IMR-90 (cell line): ENCODE data around the gene DENND2D. TPM values are rescaled to one million over a fixed set of nuclear protein-coding genes. Genes with fewer than 3 reads are reported as not detected.

Source experiments
- ATAC-seq: fragments of 200-7000 bp; cut with Tn5 transposase; 2 replicates; pipeline ENCODE4 v1.9.1; 2020; ENCODE audit warnings: low read depth, mild to moderate bottlenecking, moderate library complexity
- BruUV-seq: library from RNA; stranded (reverse); fragments of 400-500 nt; replicated peaks from 2 replicates; lab custom pipeline; 2021; lab: Mats Ljungman, UMichigan
- CTCF ChIA-PET: fragments of 300-600 bp; formaldehyde crosslinking; extraction: SDS; loops from one replicate; lab custom pipeline; 2021; ENCODE audit warnings: antibody characterized with exemption; lab: Yijun Ruan, JAX
- POLR2A ChIA-PET: fragments of 300-600 bp; sonication (Branson Sonifier 250); formaldehyde crosslinking; loops from one replicate; lab custom pipeline; 2022; ENCODE audit warnings: antibody characterized with exemption; ENCODE audit not compliant: unreplicated experiment; lab: Charles Lee
- DNase-seq: peaks from one replicate; pipeline ENCODE4 v3.0.0; 2013
- H2AFZ ChIP-seq: replicated peaks from 2 replicates; pipeline ENCODE3; 2013; ENCODE audit warnings: low read length, mild to moderate bottlenecking; ENCODE audit not compliant: poor library complexity
- H2AK5ac ChIP-seq: 2 replicates; pipeline ENCODE4 v1.6.1; 2013; ENCODE audit warnings: low read depth, low read length, inconsistent platforms
- H2AK9ac ChIP-seq: replicated peaks from 2 replicates; pipeline ENCODE3; 2013; ENCODE audit warnings: mild to moderate bottlenecking, low read depth, low read length, moderate library complexity; ENCODE audit not compliant: poor library complexity
- H2BK120ac ChIP-seq: 2 replicates; pipeline ENCODE4 v1.6.1; 2013; ENCODE audit warnings: low read depth, low read length, inconsistent platforms
- H2BK15ac ChIP-seq: 3 replicates; pipeline ENCODE4 v1.6.1; 2013; ENCODE audit warnings: low read depth, low read length, inconsistent platforms
- H2BK20ac ChIP-seq: 2 replicates; pipeline ENCODE4 v1.6.1; 2013; ENCODE audit warnings: low read depth, mild to moderate bottlenecking, inconsistent platforms, low read length, moderate library complexity
- H2BK5ac ChIP-seq: 2 replicates; pipeline ENCODE4 v1.6.1; 2013; ENCODE audit warnings: mild to moderate bottlenecking, low read depth, low read length, inconsistent platforms; ENCODE audit not compliant: poor library complexity, severe bottlenecking
- H3K14ac ChIP-seq: replicated peaks from 2 replicates; pipeline ENCODE4 v1.6.1; 2013; ENCODE audit warnings: low read depth, low read length, inconsistent platforms
- H3K18ac ChIP-seq: 2 replicates; pipeline ENCODE4 v1.6.1; 2013; ENCODE audit warnings: low read depth, low read length, control low read depth
- H3K23ac ChIP-seq: 2 replicates; pipeline ENCODE4 v1.6.1; 2013; ENCODE audit warnings: low read depth, low read length, inconsistent platforms
- H3K27ac ChIP-seq: 2 replicates; pipeline ENCODE4 v1.5.1; 2013; ENCODE audit warnings: mild to moderate bottlenecking, control low read depth, low read length; ENCODE audit not compliant: insufficient read depth
- H3K27me3 ChIP-seq: 2 replicates; pipeline ENCODE4 v1.6.1; 2013; ENCODE audit warnings: low read length; ENCODE audit not compliant: control insufficient read depth, insufficient read depth
- H3K36me3 ChIP-seq: 2 replicates; pipeline ENCODE4 v1.6.1; 2013; ENCODE audit warnings: low read length, mixed read lengths; ENCODE audit not compliant: control insufficient read depth, insufficient read depth
- H3K4ac ChIP-seq: 2 replicates; pipeline ENCODE4 v1.6.1; 2013; ENCODE audit warnings: low read depth, low read length, inconsistent platforms
- H3K4me1 ChIP-seq: 2 replicates; pipeline ENCODE4 v1.6.1; 2013; ENCODE audit warnings: low read length, mixed read lengths; ENCODE audit not compliant: control insufficient read depth, insufficient read depth
- H3K4me2 ChIP-seq: 2 replicates; pipeline ENCODE4 v1.6.1; 2013; ENCODE audit warnings: low read depth, mild to moderate bottlenecking, control low read depth, low read length, moderate library complexity
- H3K4me3 ChIP-seq: 2 replicates; pipeline ENCODE4 v1.5.1; 2013; ENCODE audit warnings: low read depth, mild to moderate bottlenecking, control low read depth, low read length, moderate library complexity; ENCODE audit not compliant: insufficient read depth
- H3K56ac ChIP-seq: 2 replicates; pipeline ENCODE4 v1.6.1; 2013; ENCODE audit warnings: low read length, inconsistent platforms; ENCODE audit not compliant: insufficient read depth; ENCODE audit errors: extremely low read depth
- H3K79me1 ChIP-seq, 2 experiments: 2 replicates each; pipeline ENCODE4 v1.6.1; 2013; ENCODE audit warnings: low read length in 2 of 2, inconsistent platforms in 1 of 2, low read depth in 1 of 2
- H3K9ac ChIP-seq: 2 replicates; pipeline ENCODE4 v1.6.1; 2013; ENCODE audit warnings: low read depth, low read length, control low read depth
- H3K9me1 ChIP-seq: 2 replicates; pipeline ENCODE4 v1.6.1; 2013; ENCODE audit warnings: low read length, inconsistent platforms; ENCODE audit not compliant: insufficient read depth
- H3K9me3 ChIP-seq: 2 replicates; pipeline ENCODE4 v1.6.1; 2013; ENCODE audit warnings: low read length; ENCODE audit not compliant: control insufficient read depth, insufficient read depth
- H4K20me1 ChIP-seq: 2 replicates; pipeline ENCODE4 v1.6.1; 2013; ENCODE audit warnings: low read length, inconsistent platforms; ENCODE audit not compliant: insufficient read depth
- H4K5ac ChIP-seq: 2 replicates; pipeline ENCODE4 v1.6.1; 2013; ENCODE audit warnings: mild to moderate bottlenecking, low read depth, low read length, control low read depth
- H4K8ac ChIP-seq, 2 experiments: 2 replicates each; pipeline ENCODE4 v1.6.1; 2013; ENCODE audit warnings: low read depth in 2 of 2, low read length in 2 of 2, control low read depth in 1 of 2, inconsistent platforms in 1 of 2
- H4K91ac ChIP-seq: 2 replicates; pipeline ENCODE4 v1.6.1; 2013; ENCODE audit warnings: low read depth, low read length, inconsistent platforms; ENCODE audit not compliant: insufficient read depth
- CHD1 ChIP-seq: IDR thresholded peaks from 2 replicates; pipeline ENCODE4 v1.6.1; 2012; ENCODE audit warnings: low read depth, low read length, improper control_type of control experiment
- MAFK ChIP-seq: IDR thresholded peaks from 2 replicates; pipeline ENCODE4 v1.6.1; 2012; ENCODE audit warnings: low read depth, low read length, improper control_type of control experiment
- MAZ ChIP-seq: IDR thresholded peaks from 2 replicates; pipeline ENCODE4 v1.6.1; 2012; ENCODE audit warnings: low read depth, mild to moderate bottlenecking, low read length, improper control_type of control experiment, moderate library complexity, borderline replicate concordance
- MXI1 ChIP-seq: IDR thresholded peaks from 2 replicates; pipeline ENCODE4 v1.6.1; 2012; ENCODE audit warnings: low read depth, mild to moderate bottlenecking, low read length, moderate library complexity, borderline replicate concordance
- NFE2L2 ChIP-seq: fragments of 150-350 bp; IDR thresholded peaks from 2 replicates; pipeline ENCODE4 v1.6.1; 2016; ENCODE audit warnings: low read depth, mild to moderate bottlenecking, low read length
- RFX5 ChIP-seq: IDR thresholded peaks from 2 replicates; pipeline ENCODE4 v1.8.0; 2012; ENCODE audit warnings: low read depth, mild to moderate bottlenecking, low read length, moderate library complexity
- WGBS, 2 experiments: methylation state at CpG; one replicate each; pipeline versions ENCODE4 v1.1.5 to v1.1.7; 2013; ENCODE audit warnings: missing lambda C conversion rate in 2 of 2; ENCODE audit not compliant: insufficient read length in 1 of 2; ENCODE audit errors: extremely low coverage in 2 of 2; 5-methylcytosine and 5-hydroxymethylcytosine counted together
- dilution Hi-C: fragments of 300-500 bp; cut with HindIII; formaldehyde crosslinking; loops from one replicate; pipeline ENCODE4 v1.14.3; 2018; ENCODE audit warnings: low sequenced_read_pairs; ENCODE audit not compliant: unreplicated experiment
- in situ Hi-C: fragments of 300-500 bp; cut with MboI; formaldehyde crosslinking; loops from 3 replicates; pipeline ENCODE4 v1.14.3; 2019; ENCODE audit warnings: low sequenced_read_pairs, inconsistent platforms, mixed read lengths
- intact Hi-C: fragments of 100-400 bp; cut with micrococcal nuclease; formaldehyde crosslinking; loops from 2 replicates; pipeline ENCODE4 v1.10.0; 2022
- polyA plus RNA-seq, 3 experiments: library from polyadenylated mRNA; depleted of rRNA; stranded (reverse); fragments of >200 nt; gene quantifications; 2 replicates each; pipeline ENCODE4 v1.2.3, GENCODE V29; 2012; ENCODE audit warnings: low replicate concordance in 1 of 3
- total RNA-seq: library from RNA; depleted of rRNA; stranded (reverse); fragments of >200 nt; gene quantifications from 2 replicates; pipeline ENCODE4 v1.2.3, GENCODE V29; 2012
- TF ChIP-seq, protein P1 (sequence below): fragments of 150-350 bp; IDR thresholded peaks from 2 replicates; pipeline ENCODE4 v1.6.1; 2016; ENCODE audit warnings: low read depth, mild to moderate bottlenecking, low read length, moderate library complexity, borderline replicate concordance

DENND2D gene
- total and polyA plus RNA-seq, 2 of the 4 experiments (the other 2 are of a cell fraction), result 0.86 to 0.90 TPM

DNA sequence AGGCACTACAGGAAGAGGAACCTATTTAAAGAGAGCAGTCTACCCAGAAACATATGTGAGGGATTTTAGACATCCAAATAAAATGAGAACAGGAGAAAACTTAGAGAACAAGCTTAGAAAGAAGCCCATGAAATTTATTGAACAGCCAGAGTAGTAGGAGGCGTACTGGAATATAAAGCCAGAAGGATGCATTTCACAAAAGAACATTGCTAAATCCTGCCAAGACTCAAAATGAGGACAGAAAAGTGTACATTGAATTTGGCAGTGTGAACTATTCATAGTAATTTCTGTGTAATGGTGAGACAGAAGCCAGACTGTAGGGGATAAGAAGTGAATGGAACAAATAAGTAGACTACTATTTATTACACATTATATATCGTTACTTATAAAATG, 38.0 kb downstream of the DENND2D start:
- H3K9me3 ChIP-seq, result no peaks in the 10 kb centered on the region
- ATAC-seq (no peak), DNase-seq (no peak)
- H3K36me3 ChIP-seq, result peaks cover 3% of the 10 kb centered on the region; the same call in 1 of the 2 replicates
- no peak overlapping the region for H2BK5ac ChIP-seq
- no peak overlapping the region; the same call in 1 of the 2 replicates for H3K23ac ChIP-seq
- no peak overlapping the region for H2AK9ac ChIP-seq
- no peak overlapping the region for H3K4me3 ChIP-seq
- H3K4ac ChIP-seq, result no peak overlapping the region
- no peak overlapping the region for H3K56ac ChIP-seq
- ChIA-PET CTCF (interaction anchor here (1.6 kb wide), 1 partner anchor 11 kb away, joined by 3 read pairs; no protein-coding TSS in a partner anchor), POLR2A (no interaction called here)
- no peak overlapping the region for H4K91ac ChIP-seq
- H2BK120ac ChIP-seq, result no peak overlapping the region
- dilution Hi-C loops (no loop called here), intact Hi-C loops (loop anchor here (5.0 kb wide), 1 partner anchor 120 kb away; no protein-coding TSS in a partner anchor), in situ Hi-C loops (no loop called here)
- TF ChIP-seq NFE2L2 (no peak), MAZ (no peak), MXI1 (no peak), RFX5 (no peak), MAFK (no peak), CHD1 (no peak)
- TF ChIP-seq, protein P1, sequence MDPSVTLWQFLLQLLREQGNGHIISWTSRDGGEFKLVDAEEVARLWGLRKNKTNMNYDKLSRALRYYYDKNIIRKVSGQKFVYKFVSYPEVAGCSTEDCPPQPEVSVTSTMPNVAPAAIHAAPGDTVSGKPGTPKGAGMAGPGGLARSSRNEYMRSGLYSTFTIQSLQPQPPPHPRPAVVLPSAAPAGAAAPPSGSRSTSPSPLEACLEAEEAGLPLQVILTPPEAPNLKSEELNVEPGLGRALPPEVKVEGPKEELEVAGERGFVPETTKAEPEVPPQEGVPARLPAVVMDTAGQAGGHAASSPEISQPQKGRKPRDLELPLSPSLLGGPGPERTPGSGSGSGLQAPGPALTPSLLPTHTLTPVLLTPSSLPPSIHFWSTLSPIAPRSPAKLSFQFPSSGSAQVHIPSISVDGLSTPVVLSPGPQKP, result no peak
- no peak overlapping the region for H3K27ac ChIP-seq
- no peak overlapping the region for H4K5ac ChIP-seq
- no CpG with 5 or more reads among the region's 2 CpGs for WGBS, 2 experiments
- H2AFZ ChIP-seq, result no peak overlapping the region
- H2BK15ac ChIP-seq, result no peak overlapping the region
- H2BK20ac ChIP-seq, result no peak overlapping the region
- no peaks in the 10 kb centered on the region for H3K4me1 ChIP-seq
- no peak overlapping the region for H3K14ac ChIP-seq
- no peak overlapping the region for H3K9ac ChIP-seq
- no peak overlapping the region for H2AK5ac ChIP-seq
- no TSS peak for BruUV-seq
- no peaks in the 10 kb centered on the region for H3K9me1 ChIP-seq
- H3K18ac ChIP-seq, result no peak overlapping the region
- peaks cover 5 to 15% of the 10 kb centered on the region in 2 experiments; a peak in 3 of 4 replicates for H3K79me1 ChIP-seq
- no peaks in the 10 kb centered on the region for H3K27me3 ChIP-seq
- H4K20me1 ChIP-seq, result no peaks in the 10 kb centered on the region
- no peak overlapping the region for H3K4me2 ChIP-seq
- H4K8ac ChIP-seq, result no peak overlapping the region
